ENCODE data around the gene RBMX.

GRCh38 chrX:136835761-136836160, 44.8 kb downstream of the RBMX start:
- TF ChIP-seq FOXM1 (IDR thresholded peaks at IDR 0.05; ENCODE audit: borderline replicate concordance, low read depth) (no peak), CEBPB (IDR thresholded peaks at IDR 0.05) (no peak), EGR1 (IDR thresholded peaks at IDR 0.05) (no peak), TEAD4 (IDR thresholded peaks at IDR 0.05) (no peak), EP300 (IDR thresholded peaks at IDR 0.05; ENCODE audit: borderline replicate concordance) (no peak), MAX (IDR thresholded peaks at IDR 0.05) (no peak), REST (IDR thresholded peaks at IDR 0.05; ENCODE audit: low read depth) (no peak), CREB1 (IDR thresholded peaks at IDR 0.05; ENCODE audit: low read depth) (no peak), USF1 (IDR thresholded peaks at IDR 0.05) (no peak), TCF12 (IDR thresholded peaks at IDR 0.05; ENCODE audit: low read depth) (no peak), ZBTB7A (IDR thresholded peaks at IDR 0.05; ENCODE audit: low read depth) (no peak)
